Measurements from ENCODE around the gene MUC5B.

MUC5B gene

DNA sequence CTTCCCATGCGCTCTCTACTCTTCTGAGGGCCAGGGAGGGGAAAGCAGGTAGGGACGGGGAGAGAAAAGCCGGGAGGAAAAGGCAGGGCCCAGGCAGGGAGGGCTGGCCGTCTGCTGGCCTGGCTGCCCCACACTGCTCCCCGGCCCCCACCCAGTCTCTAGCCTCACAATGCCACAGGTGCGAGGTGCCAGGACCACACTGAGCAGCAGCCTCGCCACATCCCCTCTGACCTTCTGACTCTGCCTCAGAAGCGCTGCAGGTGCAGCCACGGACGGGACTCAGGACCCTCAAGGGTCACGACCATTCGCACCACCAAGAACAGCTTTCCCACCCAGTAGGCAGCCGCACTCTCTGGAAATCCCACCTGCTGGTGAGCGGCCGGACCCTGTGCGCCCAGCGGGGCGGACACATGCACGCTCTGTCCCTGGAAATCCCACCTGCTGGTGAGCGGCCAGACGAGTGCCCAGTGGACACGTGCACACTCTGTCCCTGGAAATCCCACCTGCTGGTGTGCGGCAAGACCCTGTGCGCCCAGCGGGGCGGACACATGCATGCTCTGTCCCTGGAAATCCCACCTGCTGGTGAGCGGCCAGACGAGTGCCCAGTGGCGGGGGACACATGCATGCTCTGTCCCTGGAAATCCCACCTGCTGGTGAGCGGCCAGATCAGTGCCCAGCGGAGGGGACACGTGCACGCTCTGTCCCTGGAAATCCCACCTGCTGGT lies 66.5 kb downstream of the MUC5B start:
- DNase-seq: no peak

- DNase-seq: no peak
These were observed 67.5 kb downstream of the MUC5B start for GRCh38 chr11:1290052-1291040.

DNA sequence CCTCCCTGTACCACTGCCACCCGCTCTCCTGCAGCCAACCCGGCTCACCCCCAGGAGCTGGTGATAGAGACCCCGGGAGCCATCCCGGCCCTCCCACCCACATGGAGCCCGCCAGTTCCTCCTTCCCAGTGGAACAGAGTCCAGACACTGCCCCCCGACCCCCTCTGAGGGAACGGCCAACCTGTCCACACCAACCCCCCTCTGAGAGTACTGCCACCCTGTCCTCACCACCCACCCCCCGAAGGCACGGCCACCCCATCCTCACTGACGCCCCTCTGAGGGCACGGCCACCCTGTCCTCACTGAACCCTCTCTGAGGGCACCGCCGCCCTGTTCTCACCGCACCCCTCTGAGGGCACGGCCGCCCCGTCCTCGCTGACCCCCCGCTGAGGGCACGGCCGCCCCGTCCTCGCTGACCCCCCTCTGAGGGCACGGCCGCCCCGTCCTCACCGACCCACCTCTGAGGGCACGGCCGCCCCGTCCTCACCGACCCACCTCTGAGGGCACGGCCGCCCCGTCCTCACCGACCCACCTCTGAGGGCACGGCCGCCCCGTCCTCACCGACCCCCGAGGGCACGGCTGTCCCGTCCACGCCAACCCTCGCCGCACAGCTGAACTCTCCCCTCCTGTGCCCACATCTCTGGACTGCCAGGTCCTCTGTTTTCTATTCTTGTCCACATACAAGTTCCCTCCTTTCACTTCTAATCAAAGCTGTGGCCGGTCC lies 68.6 kb downstream of the MUC5B start:
- DNase-seq: no peak

DNA sequence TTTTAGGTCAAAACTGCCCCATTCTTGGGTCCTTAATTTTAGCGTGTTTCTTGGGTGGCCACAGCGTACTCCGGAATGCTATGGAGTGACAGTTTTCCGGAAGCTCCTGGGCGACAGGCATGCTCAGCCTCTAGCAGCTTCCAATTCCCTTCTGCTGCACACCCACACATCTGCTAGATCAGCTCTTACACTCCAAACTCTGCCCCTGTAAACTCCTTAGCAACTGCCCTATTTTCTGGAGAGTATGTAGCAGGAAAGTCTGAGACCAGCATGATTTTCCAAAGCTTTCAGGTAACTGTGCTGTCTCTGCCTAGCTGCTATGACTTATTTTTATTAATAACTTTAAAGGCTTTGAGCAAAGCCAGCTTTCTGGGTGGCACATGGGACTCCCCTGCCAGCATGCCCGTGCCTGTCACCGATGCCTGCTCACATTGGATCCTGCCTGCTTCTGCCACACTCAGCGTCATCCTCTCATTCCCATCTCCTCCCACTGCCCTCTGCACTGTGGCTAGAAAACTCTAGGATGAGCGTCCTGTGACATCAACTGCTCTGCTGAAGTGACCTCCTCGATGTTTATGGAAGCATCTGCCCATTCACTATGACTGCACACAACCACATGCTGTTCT lies 69.3 kb downstream of the MUC5B start:
- no peak for DNase-seq

- no peak for DNase-seq
These were observed 70.1 kb downstream of the MUC5B start for GRCh38 chr11:1292644-1293618.

- DNase-seq: peak; percentile 8 to 13
These were observed 70.8 kb downstream of the MUC5B start for GRCh38 chr11:1293619-1294015.

DNA sequence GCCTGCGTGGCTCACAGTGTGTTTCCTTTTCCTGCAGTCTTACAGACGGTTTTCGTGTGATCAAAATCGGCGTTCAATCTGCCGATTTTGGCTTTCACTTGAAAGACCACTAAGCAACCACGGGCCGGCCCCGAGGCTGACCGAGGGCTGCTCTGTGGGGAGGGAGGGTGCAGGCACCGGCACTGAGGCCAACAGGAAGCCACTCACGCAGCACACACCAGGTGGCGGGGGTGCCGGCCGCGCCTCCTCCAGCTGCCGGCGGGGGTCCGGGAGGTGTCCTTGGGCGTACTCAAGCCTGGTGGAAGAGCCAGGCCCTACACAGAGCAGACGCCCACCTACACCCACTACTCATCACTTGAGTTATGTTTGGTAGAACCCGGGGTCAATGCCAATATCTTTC lies 72.2 kb downstream of the MUC5B start:
- DNase-seq: no peak

- DNase-seq: no peak
These were observed 72.7 kb downstream of the MUC5B start for GRCh38 chr11:1295591-1295990.

DNA sequence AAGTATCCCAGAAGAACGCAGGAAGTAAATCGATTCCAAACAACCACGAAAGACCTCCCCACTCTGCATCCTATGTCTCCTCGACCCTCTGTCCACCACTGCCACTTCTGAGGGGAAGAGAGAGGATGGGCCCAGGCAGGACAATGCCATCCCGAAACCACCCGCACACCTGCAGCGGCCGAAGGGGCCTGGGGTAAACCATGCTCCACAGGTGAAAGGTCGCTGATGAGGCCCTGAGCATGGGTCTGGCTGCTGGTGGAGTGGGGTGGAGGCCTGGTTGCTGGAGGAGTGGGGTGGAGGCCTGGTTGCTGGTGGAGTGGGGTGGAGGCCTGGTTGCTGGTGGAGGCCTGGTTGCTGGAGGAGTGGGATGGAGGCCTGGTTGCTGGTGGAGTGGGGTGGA lies 73.4 kb downstream of the MUC5B start:
- DNase-seq: no peak

DNA sequence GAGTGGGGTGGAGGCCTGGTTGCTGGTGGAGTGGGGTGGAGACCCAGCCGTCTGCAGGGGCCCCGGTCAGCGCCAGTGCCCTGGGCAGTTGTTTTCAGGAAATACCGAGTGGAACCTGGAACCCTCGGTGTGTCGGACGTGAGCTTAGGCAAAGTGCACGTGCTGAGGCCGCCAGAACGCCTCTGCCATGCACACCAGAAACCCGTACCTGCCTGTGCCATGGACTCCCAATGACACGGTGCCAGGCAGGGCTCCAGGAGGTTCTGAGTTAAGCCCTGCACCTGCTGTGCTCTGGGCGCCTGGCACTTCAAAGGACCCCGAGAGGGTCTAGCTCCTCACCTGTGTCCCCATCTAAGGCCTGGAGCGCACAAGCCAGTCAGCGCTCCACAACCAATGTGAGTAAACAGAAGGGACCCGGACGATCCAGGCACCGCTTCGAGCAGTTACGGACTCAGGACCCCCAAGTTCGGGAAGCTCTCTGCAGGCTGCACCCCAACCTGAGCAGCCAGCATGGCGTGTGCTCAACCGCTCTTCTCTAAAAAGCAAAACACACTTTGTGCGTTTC lies 74.2 kb downstream of the MUC5B start:
- no peak for DNase-seq

DNA sequence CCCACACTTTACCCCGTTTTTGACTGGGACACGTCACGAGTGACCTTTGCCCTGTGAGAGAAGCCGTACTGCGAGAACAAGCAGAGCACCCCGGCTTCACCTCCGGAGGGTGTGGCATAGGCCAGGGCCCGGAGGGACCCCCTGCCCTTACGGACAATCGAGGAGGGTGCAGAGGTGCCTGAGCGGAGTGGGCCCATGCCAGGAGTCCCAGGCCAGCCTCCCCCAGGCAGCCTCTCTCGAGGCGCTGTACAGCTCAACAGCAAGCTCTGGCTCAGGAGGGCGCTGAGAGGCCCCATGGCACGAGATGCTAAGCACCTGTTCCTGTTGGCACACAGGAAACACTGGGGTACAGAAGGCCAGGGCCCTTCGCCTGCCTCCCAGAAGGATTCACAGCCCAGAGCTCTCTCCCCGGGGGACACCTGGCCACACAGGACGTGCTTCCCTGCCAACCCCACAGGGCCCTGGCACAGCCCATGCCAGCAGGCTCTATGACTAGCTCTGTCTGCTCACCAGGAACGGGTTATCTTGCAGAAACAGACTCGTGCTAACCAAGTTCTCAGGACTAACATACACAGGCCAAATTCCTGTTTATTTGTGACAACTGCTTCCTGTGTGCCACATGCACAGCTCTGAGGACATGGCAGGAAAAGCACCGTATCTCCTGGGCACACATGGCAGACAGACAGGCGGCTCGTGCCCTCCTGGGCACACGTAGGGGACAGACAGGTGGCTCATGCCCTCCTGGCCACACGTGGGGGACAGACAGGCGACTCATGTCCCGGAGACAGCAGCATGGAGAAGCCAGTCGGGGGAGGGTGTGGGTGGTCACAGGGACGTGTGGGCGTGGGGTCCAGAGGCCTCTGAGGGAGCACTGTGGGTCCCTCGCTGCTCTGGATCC lies 75.0 kb downstream of the MUC5B start:
- DNase-seq: no peak

DNA sequence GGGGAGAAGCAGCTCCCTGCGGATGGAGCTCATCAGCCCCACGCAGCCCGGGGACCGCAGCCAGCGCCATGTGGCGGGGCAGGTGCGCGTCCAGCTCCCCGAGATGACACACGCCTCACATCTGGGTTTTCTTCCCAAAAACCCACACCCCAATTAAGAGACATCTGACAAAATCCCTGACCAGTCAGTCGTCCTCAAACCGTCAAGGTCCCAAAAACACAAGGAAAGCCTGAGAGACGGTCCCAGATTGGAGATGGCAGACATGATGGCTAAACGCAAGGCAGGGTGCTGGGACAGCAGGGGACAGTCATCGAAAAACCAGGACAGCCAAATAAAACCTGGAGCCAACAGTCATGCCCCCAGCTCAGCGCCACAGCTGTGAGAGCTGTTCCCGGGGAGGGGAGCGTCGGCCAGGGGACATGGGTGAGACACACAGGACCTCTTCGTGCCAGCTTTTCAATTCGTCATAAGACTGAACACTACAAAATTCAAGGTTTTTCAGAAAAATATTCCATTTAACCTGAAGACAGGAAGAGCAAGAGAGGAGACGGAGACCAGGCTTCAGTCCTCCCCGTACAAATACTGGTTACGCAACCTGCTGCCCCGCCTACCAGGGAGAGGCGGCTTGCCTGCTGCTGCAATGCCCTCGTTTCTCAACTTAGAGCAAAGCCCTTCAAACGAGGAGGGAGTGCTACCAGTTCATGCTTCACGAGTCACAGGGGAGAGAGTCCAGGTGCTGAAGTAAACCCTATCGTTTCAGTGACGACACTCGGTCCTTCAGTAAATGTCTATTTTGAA lies 76.0 kb downstream of the MUC5B start:
- no peak for DNase-seq

DNA sequence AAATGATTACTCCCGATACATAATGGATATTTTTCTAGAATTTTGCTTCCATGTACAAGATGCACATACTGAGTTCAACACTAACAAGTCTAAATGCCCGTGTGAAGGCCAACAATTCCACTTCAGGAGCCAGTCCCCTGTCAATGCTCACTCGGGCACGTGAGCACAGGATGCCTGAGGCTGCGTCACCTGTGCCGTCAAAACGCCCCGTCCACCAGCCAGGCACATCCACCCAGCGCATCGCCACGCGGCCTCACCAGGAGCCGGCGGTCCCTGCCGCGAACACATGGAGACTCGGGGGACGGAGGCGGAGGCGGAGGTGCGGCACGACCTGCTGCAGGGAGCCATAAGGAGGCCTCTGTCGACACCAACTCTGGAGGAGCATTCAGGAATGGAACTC lies 76.8 kb downstream of the MUC5B start:
- DNase-seq: no peak

DNA sequence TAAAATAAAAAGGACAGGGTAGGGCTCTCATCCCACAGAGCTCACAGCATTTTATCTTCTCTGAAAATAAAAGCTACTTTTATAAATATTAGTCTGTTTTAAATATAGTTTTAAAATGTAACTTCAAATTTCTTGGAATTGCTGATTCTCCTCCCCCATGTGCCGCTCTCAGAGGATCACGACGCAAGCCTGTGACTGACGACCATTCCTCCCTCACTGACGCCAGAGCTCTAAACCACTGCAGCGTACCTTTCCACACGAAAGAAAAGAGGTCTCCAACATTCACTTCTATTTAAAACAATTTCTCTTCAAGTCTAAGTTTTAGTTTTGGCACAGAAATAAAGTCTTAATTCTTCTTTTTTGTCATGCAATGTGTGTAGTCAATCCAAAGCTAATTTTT lies 77.3 kb downstream of the MUC5B start:
- no peak for DNase-seq

DNA sequence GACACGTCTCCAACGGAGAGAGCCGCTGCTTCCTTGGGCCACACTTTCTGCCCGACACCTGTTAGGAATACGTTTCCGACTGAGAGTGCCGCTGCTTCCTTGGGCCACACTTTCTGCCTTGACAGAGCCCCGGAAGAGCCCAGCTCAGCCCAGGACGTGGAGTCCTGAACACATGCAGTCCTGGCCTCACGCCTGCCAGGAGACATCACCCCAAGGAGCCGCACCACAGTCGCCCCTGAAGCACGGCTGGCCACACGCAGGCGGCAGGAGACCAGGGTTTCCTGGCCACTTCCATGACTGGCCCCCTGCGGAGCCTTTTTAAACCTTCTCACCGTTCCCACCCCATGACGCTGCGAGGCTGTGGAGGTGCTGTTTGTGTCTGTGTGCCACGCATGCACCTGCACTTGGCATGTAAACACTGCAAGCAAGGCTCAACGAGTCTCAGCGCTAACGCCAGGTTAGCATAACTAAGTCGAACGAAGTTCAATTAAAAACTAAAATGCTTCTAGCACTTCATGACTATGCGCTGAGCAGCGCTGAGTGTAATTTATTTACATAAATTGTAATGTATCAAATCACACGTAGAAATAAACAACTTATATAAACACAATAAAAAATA lies 77.8 kb downstream of the MUC5B start:
- no peak for DNase-seq

DNA sequence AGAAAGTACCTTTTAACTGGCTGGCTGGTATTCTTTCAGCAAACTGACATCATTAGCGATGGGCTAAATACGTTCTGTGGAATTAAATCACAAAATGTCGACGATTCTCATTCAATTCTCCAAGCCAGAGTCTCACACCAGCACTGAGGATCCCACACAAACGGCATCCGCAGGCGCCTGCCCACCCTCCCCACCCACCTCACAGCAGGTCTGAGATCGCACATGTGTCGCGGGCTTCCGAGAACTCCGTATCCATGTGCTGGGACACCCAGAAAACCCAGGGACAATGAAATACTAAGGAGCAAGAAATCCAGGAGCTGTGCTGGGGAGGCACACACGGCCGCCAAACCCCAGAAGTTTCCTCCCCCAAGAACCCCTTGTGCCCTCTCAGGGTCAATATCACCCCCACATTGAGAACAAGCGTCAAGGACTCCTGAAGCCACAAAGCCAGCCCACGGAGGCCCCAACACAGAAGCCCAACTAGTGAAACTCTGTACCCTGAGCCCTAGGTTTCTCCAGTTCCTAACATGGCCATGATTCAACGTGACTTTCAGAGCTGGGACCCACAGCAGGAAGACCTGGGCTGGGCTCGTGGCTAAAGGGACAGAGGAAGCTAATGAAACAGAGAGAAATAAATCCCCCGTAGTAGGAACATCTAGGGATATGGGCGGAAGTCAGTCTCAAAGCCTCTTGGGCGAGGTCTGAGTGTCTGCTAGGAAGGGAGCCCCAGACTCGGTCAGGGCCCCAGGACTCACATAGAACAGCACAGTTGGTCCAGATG lies 78.5 kb downstream of the MUC5B start:
- DNase-seq: no peak

- DNase-seq: no peak
These were observed 79.2 kb downstream of the MUC5B start for GRCh38 chr11:1302041-1302460.
